AG20443 (cell line): ENCODE measurements around the gene CSTPP1.

Experiments
- DNase-seq: peaks from one replicate; pipeline ENCODE4 v3.0.0; 2012; ENCODE audit warnings: low spot score, mixed read lengths

CSTPP1 gene

DNA sequence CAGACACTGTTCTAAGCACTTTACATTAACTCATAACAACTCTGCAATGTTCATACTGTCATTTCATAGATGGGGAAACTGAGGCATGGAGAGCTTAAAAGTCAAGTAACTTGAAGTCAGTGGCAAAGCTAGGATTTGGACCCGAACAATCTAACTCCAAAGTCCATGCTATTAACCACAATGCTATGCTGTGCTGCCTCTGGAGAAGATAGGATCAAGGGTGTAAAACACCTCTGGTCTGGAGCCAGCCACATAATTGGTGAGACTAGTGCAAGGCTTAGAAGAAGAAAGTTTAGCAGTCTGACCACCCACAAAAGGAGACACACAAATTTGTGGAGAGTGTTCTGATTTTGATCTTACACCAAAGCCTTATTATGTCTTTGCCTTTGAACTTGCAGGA lies 196.4 kb downstream of the CSTPP1 start:
- no peak for DNase-seq

DNA sequence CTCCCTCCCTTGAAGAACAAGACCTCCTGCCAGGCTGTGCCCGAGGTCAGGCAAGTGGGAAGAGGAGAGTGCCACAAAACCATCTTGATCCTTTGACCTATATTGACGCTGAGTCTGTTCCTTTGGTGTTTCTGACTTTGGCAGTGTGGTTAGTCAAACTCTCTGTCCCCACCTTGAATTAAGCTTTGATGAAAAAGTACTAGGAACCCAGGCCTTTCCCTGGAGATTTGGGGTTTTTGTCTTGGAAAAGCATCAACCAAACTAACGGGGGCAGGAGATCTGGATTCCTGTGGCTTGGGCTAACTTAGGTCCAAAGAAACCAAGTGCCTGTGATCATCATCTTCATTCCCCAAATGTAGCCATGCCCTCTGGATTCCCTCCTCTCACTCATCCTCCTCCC lies 199.8 kb downstream of the CSTPP1 start:
- no peak for DNase-seq

DNA sequence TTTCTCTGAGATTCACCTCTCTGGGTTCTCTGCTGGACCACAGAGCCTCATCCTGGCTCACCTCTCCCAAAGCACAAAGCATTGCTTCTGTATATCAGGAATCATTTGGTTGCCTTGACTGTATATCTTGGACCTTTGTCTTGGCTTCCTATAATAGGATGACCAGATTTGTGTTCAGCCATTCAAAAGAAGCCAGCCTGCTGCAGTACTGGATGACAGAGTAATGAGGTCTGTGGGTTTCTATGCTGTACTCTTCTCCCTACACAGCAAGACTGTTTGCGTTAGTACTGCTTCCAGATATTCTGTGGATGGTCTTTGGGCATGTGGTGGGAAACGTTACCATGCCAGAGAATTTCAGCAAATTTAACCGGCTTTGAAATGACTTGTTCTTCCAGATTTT lies 200.4 kb downstream of the CSTPP1 start:
- DNase-seq: no peak

DNA sequence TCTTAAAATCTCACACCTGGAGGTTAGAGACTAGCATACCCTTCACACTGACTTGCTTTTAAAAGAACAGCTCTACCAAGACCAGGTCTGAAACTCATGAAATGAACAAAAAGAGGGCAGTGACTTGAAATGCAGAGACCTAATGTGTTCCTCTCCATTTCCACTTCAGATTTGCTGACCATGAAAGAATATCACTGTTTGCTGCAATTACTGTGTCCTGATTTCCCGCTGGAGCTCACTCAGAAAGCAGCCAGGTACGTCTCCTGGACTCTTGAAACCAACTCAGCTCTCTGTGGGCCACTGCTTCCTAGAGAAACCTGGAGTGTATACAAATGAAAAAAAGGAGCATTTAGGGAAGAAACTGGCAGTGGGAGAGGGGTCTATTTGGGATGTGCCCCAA lies 200.9 kb downstream of the CSTPP1 start:
- DNase-seq: no peak

DNA sequence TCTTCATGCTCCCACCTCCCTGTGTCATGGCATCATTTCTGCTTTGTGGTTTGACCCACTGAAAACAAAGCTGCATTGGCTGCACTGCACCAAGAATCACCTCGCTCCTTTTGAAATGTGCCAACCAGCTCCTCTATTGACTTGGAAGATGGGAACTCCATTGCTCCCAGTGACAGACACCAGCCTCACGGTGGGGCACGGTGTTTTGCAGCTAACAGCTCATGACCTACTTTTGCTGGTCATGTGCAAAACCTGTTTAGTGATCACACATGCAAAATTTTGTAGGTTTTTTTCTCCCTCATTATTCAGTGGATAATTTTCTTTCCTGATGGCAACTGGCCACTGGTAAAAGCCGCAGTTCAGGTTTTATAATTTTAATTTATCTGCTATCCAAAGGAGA lies 203.3 kb downstream of the CSTPP1 start:
- no peak for DNase-seq

DNA sequence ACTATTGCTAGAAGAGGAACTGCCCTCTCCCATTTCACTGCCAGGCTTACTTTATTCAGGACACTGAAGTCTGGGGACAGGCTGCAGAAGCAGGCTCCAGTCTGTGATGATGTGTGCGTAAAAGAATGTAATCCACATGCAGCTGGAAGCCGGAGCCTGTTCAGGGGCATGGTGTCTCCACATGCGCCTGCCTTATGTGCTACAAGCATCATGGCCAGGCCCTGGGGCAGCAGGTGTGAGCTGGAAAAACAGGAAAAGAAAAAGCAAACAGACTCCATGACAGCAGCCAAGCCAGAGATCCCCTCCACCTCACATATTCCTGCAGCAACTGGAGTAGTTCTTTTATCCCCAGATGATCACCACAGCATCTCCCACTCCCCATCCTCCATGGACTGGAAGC lies 206.8 kb downstream of the CSTPP1 start:
- peak; percentile 90 for DNase-seq

DNA sequence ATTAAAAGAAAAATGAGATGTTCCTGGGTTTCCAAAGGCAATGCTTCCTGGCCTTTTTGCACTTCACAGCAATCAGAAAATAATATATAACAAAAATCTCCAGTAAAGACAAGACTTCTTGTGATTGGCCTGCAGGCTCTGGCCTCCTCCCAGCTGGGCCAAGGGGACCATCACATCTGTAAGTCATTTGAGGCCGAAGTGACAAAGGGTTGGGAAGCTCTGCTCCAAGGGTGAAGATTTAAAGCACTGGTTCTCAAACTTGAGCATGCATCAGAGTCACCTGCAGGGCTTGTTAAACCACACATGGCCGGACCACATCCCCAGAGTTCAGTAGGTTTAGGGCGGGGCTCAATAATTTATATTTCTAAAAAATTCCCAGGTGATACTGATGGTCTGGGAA lies 208.0 kb downstream of the CSTPP1 start:
- DNase-seq: no peak

DNA sequence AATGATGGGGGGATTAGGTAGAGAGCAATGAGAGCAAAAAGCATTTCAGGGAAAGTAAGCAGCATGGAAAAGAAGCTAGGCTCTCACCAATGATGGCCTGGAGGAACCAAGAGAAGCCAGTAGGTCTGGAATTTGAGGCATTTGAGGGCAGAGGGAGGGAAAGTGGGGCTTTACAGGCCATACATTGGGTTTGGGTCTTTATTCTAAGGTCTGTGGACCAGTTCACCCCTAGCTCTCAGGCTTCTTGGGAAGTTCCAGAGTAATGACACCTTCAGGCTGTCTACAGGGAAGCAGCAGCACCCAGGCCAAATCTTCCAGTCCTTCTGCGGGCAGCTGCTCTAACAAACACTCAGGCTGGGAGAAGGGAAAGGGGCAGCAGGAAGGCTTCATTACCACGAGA lies 210.7 kb downstream of the CSTPP1 start:
- DNase-seq: no peak

DNA sequence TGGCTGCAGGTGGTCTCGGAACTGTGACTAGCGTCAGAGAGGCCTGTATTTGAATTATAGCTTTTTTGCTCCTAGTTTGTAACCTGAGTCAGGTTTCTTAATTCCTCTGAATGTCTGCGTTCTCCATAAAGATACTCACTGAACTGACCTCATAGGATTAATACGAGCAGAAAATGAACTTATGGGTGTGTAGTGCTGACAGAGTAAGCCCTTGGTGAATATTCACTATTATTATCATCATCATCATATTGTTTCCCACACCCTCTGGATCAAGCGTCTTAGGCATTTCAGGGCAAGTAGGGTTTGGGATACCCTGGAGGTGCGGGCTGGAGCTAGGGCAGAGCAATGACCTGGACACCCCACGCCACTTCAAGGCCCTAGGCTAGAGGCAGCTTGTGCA lies 211.1 kb downstream of the CSTPP1 start:
- no peak for DNase-seq

DNA sequence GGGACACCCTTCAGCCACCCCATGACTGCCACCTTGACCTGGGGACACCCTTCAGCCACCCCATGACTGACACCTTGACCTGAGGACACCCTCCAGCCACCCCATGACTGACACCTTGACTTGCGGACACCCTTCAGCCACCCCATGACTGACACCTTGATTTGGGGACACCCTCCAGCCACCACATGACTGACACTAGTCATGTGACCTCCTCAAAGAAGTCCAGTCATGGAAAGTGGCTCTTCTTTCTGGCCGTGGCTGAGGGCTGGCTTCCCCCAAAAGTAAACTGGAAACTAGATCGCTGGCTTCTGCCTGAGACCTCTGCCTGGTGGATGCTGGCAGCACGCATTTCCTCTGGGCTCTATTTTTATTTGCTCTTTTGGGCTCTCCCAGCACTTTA lies 211.7 kb downstream of the CSTPP1 start:
- DNase-seq: peak; percentile 3

DNA sequence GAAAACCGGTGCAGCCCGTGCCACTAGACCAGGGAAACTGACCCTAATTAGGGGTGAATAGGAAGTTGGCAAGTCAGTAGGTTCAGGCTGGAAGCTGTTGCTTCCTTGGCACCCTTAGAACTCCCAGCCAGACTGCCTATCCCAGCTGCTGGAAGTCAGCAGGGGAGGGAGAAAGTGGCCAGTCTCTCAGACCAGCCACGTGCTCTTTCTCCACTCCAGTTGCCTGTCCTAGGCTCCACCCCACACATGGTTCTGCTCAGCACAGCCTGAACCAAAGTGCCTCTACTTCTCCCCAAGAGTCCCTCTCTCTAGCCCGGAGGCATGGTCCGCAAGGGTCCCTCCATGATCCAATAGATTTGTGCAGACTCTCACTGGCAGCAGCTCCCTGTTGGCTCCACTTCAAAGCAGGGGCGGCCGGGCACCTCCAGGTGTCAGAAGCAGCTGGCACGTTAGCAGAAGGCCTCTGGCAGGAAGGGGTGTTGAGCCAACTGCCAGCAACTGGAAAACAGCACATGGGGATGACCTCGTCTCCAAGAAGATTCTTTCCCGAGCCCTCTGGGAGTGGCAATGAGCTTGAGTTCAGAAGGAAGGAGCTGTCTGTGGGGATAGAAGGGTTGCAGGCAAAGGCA lies 212.5 kb downstream of the CSTPP1 start:
- peak; percentile 66 for DNase-seq

DNA sequence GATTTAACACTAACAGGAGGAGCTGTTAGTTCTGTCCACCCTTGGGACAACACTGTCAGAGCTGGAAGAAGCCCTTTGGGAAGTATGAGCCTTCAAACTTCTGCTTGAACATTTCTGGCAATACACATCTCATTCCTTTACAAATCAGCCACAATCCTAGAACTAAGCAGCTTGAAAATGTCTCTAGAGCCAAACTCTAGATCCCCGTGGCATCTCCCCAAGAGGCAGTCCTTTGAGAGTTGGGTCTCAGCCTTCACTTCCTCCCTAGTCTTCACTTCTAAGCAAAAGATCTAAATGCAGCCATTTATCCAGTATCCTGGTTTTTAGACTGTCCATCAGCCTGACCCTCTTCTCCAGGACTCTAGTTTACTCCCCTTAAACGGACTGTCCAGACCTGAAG lies 213.2 kb downstream of the CSTPP1 start:
- peak; percentile 5 for DNase-seq

DNA sequence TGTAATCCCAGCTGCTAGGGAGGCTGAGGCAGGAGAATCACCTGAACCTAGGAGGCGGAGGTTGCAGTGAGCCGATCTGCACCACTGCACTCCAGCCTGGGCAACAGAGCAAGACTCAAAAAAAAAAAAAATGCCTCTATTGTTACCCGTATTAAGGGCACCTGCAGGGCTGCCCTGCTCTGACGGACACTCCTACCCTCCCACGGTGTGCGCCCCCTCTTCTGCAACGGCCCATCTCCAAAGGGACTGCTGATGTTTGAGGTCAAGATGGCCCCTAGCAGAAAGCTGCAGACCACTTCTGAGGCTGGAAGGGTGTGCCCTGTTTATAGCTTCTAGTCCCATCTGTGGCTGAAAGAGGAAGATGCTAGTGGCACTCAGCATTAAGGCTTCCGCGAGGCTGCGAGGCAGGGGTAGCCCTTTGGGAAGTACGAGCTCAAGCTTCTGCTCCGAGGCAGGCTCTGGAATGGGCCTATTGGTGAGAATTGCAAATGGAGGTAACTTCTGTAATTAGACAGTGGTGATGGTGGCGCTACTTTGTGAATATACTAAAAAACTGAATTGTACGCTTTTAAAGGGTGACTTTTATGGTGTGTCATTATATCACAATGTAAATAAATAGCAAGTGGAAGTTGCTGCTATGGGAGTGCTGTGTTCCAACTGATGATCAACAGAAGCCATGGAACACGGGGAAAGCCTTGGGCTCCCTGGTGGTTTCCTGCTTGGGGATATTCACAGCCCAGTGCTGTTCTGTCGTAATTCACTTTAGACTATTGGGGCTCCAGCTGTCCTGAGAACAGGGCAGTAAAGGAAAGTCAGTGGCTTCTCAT lies 215.8 kb downstream of the CSTPP1 start:
- no peak for DNase-seq

DNA sequence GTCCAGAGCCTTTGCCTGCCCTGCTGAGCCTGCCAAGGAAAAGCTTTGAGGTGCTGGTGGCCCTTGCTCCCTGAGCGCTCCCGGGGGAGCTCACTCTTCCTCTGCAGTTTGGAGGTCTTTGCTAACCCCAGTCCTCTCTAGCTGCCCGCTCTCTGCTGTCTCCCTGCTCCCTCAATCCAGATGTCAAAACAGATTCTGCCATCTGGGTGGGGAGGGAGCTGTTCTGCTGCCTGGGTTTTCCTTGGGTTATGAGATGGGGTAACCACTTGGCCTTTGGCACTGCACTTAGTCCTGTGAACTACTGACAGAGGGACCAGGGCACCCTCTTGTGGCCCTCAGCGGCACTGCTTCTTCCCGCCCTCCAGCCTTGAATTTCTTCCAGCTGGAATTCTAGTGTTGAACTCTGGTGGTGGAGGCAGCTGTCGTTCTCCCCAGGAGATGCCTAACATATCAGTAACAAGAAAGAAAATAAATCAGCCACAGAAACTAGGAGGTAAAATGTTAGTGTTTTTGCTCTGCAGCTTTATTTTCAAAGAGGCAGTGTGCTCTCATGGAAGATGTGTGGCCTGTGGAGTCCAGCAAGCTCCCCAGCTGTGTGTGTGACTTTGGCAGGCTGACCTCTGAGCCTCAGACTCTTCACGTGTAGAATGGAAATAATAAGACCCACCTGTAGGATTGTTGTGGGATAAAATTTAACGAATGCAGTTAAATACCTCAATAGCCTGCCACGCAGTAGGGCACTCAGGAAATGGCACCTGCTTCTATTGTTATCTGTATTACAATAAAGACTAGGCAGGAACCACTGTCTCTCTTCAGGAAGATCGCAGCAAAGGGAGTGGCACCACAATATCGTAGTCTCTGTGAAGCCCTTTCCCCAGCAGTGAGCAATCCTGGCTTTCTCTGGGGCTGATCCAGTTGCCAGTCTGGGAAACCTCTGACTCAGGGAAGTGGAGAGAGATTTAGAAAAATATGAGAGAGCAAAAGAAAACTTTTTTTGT lies 216.7 kb downstream of the CSTPP1 start:
- DNase-seq: peak; percentile 91

DNA sequence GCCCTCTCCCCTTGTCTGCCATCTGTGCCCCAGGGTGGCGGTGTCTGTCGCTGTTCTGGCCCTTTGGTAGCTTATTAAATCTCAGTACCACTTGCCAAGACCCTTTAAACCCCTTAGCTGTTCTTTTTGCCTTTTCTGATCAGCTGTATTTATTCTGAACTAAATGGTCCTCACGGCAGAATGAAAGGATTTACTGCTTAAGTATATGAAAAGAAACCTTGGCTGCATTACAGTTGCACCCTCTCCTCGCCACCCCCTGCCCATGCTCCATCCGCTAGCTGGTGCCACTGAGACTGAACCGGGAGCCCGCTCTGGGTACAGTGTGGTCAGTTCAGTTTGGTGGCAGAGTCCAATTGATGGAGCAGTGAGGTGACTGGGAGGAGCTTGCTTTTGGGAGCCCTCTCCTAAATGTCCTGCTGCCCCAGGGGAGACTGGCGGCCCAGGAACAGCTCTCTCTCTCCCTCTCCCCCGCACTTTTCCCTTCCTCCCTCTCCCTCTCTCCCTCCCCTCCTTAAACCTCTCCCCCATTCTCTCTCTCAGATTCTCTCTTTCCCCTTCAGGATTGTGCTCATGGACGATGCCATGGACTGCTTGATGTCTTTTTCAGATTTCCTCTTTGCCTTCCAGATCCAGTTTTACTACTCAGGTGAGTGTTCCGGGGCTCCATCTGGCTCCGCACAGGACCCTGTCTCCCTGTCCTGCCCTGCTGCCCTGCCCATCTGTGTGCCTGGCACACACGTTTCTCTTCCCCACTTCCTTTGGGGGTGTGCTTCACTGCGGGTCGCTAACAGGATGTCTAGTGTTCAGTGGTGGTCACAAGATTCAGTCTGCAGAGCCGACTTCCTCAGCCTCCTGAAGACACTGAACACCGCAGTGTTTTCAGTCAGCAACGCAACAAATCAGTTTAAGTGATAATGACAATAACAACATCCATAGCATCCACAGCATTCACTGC lies 218.3 kb downstream of the CSTPP1 start:
- DNase-seq: no peak

DNA sequence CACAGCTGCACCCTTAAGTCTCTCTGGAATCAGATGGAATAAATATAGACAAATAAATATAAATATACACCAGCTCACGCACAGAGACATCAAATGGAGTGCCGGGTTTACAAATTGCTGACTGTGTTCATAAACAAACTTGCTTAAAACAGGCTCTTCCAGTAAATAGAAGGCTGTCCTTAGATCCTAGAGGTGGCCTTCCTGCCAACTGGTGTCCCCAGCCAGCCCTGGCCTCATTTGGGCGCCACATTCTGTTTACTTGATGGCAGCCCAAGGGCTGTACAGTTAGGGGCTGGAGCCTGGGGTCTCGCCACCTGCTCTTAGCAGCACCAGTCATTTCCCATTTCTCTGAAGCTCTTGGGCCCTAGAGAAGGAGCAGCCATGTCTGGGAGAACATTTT lies 219.3 kb downstream of the CSTPP1 start:
- DNase-seq: no peak

DNA sequence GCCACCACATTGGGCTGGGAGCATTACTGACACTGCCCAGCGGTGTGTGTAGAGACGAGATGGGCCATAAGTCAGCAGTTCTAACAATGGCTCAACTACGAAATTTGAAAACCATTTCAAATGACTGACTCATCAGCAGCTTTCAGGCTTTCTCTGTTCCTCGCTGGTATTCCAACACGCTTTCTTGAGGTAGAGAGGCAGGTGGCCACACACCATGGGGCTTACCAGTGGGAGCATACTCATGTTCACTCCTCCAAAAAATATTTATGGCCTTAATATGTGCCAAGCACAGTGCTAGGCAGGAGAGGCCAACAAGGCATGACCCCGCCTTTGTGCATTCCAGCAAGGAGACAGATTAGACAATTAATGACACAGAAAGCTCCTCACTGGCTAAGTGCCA lies 219.8 kb downstream of the CSTPP1 start:
- DNase-seq: no peak

DNA sequence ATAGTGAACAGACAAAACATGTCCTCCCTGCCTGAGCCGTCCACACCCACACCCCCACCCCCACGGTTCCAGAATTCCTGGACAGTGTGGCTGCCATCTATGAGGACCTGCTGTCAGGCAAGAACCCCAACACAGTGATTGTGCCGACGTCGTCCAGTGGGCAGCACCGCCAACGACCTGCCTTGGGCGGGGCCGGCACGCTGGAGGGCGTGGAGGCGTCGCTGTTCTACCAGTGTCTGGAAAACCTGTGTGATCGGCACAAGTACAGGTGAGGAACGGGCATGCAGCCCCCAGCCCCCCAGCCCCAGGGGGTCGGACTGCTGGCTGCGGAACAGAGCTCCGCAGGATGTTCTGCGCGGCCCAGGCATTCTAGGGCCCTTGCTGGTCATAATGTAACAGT lies 220.4 kb downstream of the CSTPP1 start:
- no peak for DNase-seq

DNA sequence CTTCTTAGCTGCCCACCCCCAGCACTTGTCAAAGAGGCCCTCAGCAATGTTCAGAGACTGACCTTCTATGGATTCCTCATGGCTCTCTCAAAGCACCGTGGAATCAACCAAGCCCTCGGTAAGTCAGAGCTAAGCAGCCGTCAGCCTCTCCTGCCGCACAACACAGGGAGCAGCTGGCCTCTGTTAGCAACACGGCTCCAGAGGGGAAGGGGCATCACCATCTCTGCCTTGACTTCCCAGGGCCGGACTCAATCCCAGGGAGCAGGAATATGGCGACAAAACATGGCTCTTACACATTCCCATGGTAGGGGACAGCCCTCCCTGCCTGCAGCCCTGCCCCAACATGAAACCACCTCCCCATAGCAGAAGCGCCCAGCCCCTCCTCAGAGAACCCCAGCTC lies 221.2 kb downstream of the CSTPP1 start:
- no peak for DNase-seq

DNA sequence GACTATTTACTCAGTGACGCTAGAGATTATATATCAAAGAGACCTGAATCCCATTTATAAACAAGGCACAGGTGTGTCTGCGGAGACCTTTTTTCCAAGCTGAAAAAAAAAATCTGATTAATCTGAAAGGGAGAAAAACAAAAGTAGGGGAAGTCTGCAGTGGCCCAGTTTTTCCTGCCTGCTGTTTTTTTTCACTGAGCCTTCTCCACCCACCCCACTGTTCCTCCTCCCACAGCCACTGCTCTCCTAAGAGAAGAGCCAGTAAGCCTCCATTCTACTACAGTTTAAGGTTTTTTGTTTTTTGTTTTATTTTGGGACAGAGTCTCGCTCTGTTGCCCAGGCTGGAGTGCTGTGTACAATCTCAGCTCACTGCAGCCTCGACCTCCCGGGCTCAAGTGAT lies 221.7 kb downstream of the CSTPP1 start:
- no peak for DNase-seq

DNA sequence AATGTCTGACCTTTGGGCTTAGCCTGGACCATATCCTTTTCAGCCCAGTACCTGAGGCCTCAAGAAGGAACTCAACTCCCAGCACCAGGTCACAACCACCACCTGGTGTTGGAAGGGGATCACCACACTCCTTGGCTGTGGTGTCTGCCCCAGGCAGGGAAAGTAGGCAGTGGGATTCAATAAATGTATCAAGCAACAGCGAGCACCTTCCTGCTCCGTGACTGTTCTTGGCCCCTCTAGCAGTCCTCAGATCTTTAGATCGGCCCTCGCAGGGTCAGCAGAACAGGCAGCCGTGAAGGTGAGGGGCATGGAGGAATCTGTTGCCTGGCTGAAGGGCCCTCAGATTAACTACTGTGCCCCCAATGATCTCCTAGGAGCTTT lies 224.2 kb downstream of the CSTPP1 start:
- DNase-seq: no peak
